Middle frontal gyrus (tissue), 1 donor: ENCODE measurements around the gene TPH1.
"Not testable (repeated sequence)": the region's sequence is repeated elsewhere in the genome, so short reads cannot be mapped to it uniquely, and the experiment has no call there.

Experiments
- DNase-seq: peaks from one replicate; pipeline ENCODE4 v3.0.0-alpha.2; 2015; ENCODE audit warnings: low spot score; ENCODE audit errors: extremely low spot score

The TPH1 gene

GRCh38 chr11:18022419-18022818 is 23.6 kb downstream of the TPH1 start:
- no peak for DNase-seq

- no peak for DNase-seq
Observed at GRCh38 chr11:18019650-18020049, 26.4 kb downstream of the TPH1 start.

- DNase-seq, result no peak
Observed at GRCh38 chr11:18016789-18017188, 29.3 kb downstream of the TPH1 start.

- no peak for DNase-seq
Observed at GRCh38 chr11:18014876-18015275, 31.2 kb downstream of the TPH1 start.

- no peak for DNase-seq
Observed at GRCh38 chr11:18013790-18014507, 32.1 kb downstream of the TPH1 start.

GRCh38 chr11:18012906-18013781 is 32.9 kb downstream of the TPH1 start, which contains the start of gene SERGEF:
Gene SERGEF, minus strand, starts transcription at chr11:18013047. Its CDS starts 37 bp downstream, at chr11:18013010.
- peak; percentile 69 for DNase-seq

- no peak for DNase-seq
Observed at GRCh38 chr11:18012122-18012905, 33.8 kb downstream of the TPH1 start.

- no peak for DNase-seq
Observed at GRCh38 chr11:18011633-18012032, 34.4 kb downstream of the TPH1 start.

GRCh38 chr11:18010977-18011586 is 35.0 kb downstream of the TPH1 start:
- DNase-seq, result no peak

- DNase-seq, result no peak
Observed at GRCh38 chr11:18010121-18010670, 35.9 kb downstream of the TPH1 start.

- DNase-seq, result no peak
Observed at GRCh38 chr11:18005376-18006129, 40.5 kb downstream of the TPH1 start.

GRCh38 chr11:18001191-18001590 is 44.9 kb downstream of the TPH1 start:
- no peak for DNase-seq

GRCh38 chr11:18000760-18001159 is 45.3 kb downstream of the TPH1 start:
- DNase-seq, result no peak

- not testable (repeated sequence) for DNase-seq
Observed at GRCh38 chr11:18000128-18000527, 45.9 kb downstream of the TPH1 start.
